PFSK-1 (cell line): ENCODE data around the gene NUDT21.

Experiments
- FOXP2 ChIP-seq: optimal IDR thresholded peaks from 2 replicates; pipeline ENCODE3; 2011; ENCODE audit warnings: borderline replicate concordance, control low read depth, inconsistent platforms; ENCODE audit not compliant: insufficient read depth; ENCODE audit errors: extremely low read length, extremely low read depth
- POLR2AphosphoS5 ChIP-seq: IDR thresholded peaks from 2 replicates; pipeline ENCODE4 v1.6.1; 2012; ENCODE audit warnings: low read depth, mild to moderate bottlenecking, control low read depth, low read length, moderate library complexity
- REST ChIP-seq, 2 experiments: IDR thresholded peaks; 2 replicates each; pipeline versions ENCODE4 v1.6.1 to v1.8.0; 2011 to 2012; ENCODE audit warnings: low read depth in 2 of 2, low read length in 2 of 2, control low read depth in 1 of 2, inconsistent platforms in 1 of 2, mild to moderate bottlenecking in 1 of 2, moderate library complexity in 1 of 2; ENCODE audit not compliant: insufficient read depth in 1 of 2
- SIN3A ChIP-seq: IDR thresholded peaks from 2 replicates; pipeline ENCODE4 v1.6.1; 2012; ENCODE audit warnings: mild to moderate bottlenecking, low read length, moderate library complexity, borderline replicate concordance; ENCODE audit not compliant: insufficient read depth
- TAF1 ChIP-seq: IDR thresholded peaks from 2 replicates; pipeline ENCODE4 v1.6.1; 2012; ENCODE audit warnings: low read length, control low read depth, borderline replicate concordance; ENCODE audit not compliant: insufficient read depth

NUDT21 gene

GRCh38 chr16:56447286-56447685 is 3.8 kb downstream of the NUDT21 start:
- TF ChIP-seq FOXP2 (no peak), SIN3A (no peak), REST (IDR thresholded peaks at IDR 0.05; ENCODE audit: insufficient read depth in 1 of 2, low read depth in 2 of 2, low read length in 2 of 2) (no peak), TAF1 (no peak), POLR2AphosphoS5 (no peak)

- TF ChIP-seq TAF1 = no peak
- TF ChIP-seq POLR2AphosphoS5 = no peak
- no peak for TF ChIP-seq REST (IDR thresholded peaks at IDR 0.05; ENCODE audit: insufficient read depth in 1 of 2, low read depth in 2 of 2, low read length in 2 of 2)
- no peak for TF ChIP-seq SIN3A
- no peak for TF ChIP-seq FOXP2
Measured at GRCh38 chr16:56438038-56438437, 13.1 kb downstream of the NUDT21 start.

GRCh38 chr16:56436258-56436657 is 14.9 kb downstream of the NUDT21 start:
- TF ChIP-seq TAF1 = no peak
- no peak for TF ChIP-seq POLR2AphosphoS5
- no peak for TF ChIP-seq SIN3A
- TF ChIP-seq FOXP2 = no peak
- no peak for TF ChIP-seq REST (IDR thresholded peaks at IDR 0.05; ENCODE audit: insufficient read depth in 1 of 2, low read depth in 2 of 2, low read length in 2 of 2)

- TF ChIP-seq SIN3A (no peak), POLR2AphosphoS5 (no peak), FOXP2 (no peak), REST (IDR thresholded peaks at IDR 0.05; ENCODE audit: insufficient read depth in 1 of 2, low read depth in 2 of 2, low read length in 2 of 2) (no peak), TAF1 (no peak)
Measured at GRCh38 chr16:56428091-56428490, 23.0 kb downstream of the NUDT21 start.

GRCh38 chr16:56426585-56426984 is 24.5 kb downstream of the NUDT21 start:
- TF ChIP-seq REST (IDR thresholded peaks at IDR 0.05; ENCODE audit: insufficient read depth in 1 of 2, low read depth in 2 of 2, low read length in 2 of 2) (no peak), SIN3A (no peak), POLR2AphosphoS5 (no peak), FOXP2 (no peak), TAF1 (no peak)
